SKM-1 (cell line): Measurements from ENCODE around the gene SMARCAL1.

Experiments
- DNase-seq: peaks from one replicate; lab custom pipeline; 2025; ENCODE audit not compliant: unreplicated experiment; lab: John Stamatoyannopoulos, UW

Gene SMARCAL1

DNA sequence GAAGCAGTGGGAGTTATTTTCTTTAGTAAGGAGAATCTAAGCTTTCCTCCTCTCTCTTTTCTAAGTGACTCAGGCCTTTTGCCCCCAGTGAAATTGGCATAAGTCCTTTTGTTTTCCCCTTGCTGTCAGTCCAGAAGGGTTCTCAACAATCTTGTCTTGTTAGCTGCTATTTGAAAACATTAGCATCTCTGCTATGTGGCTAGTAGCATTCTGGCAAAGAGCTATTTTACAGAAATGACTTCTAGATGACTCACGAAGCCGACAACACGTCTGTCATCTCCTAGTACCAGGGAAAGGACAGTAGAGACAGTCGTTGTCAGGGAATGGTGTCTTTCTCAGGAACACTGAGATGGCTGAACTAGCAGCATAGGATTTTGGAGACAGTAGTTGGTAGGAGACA lies 14.7 kb downstream of the SMARCAL1 start:
- no peak for DNase-seq

- DNase-seq, result no peak
These were observed 16.5 kb downstream of the SMARCAL1 start for GRCh38 chr2:216428618-216429350.

DNA sequence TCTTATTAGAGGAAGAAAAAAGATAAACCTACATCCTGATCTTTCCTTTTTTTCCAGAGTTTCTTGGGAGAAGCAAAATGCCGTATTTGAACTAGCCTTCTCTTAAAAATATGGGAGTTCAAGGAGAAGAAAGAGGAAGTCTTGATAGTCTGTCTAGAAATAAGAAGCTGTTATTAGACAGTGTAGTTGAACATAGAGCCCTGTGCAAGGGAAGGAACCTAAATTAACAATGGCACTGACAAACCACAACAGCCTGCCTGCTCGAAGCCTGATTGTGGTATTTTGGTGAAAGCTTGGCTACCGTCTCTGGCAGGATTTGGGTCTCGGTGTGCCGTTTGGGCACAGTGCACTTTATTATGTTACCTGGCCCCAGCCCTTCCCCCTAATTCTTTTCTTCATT lies 17.1 kb downstream of the SMARCAL1 start:
- DNase-seq, result no peak

GRCh38 chr2:216430811-216431530 lies 18.7 kb downstream of the SMARCAL1 start:
- DNase-seq, result no peak

- DNase-seq, result no peak
These were observed 19.2 kb downstream of the SMARCAL1 start for GRCh38 chr2:216431531-216431856.

GRCh38 chr2:216436383-216436782 lies 24.1 kb downstream of the SMARCAL1 start:
- DNase-seq, result no peak

DNA sequence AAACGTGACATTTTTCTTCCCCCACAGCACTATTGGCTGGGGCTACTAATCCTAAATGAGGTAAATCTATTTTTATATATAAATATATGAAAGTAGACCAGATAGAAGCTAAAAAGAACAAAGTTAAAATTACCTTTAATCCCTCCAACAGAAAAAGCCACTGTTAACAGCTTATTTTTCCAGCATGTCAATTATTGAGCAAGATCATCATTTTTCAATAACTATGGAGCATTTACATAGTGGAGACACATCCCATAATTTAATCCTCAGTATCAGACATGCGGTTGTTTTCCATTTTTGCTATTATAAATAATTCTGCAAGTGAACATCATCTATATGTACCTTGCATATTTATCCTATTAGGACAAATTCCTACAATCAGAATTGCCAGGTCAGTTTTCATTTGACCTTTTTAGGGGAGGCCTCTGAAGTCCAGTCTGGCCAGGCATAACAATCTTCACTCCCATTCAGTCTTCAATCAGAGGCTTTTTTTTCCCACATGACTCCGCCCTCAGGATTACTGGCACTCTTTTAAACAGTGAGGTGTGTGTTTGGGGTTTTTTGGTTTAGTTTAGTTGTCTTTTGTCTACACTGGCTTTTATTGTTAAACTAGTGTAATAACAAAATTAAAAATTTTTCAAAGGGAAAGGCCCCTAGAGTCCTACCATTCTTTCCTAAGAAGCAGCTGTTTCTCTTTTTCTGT lies 29.2 kb downstream of the SMARCAL1 start:
- DNase-seq, result no peak

DNA sequence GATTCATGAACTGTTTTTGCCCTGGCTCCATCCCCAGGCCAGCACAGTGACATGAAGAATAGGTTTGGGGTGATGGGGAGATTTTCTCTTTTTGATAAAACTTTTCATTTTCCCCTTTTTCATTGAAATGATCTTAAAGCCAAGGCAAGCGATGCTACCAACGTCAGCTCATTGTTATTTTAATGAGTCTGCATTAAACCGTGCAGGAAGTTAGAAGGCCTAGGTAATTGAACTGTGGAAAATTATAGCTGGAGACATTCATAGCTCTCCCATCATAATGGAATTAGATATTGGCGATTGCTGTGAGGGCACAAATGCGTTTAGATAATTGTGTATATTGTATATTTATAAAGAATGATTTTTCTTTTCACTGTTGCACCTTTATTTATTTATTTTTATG lies 33.2 kb downstream of the SMARCAL1 start:
- DNase-seq, result no peak

GRCh38 chr2:216446343-216446742 lies 34.1 kb downstream of the SMARCAL1 start:
- no peak for DNase-seq

DNA sequence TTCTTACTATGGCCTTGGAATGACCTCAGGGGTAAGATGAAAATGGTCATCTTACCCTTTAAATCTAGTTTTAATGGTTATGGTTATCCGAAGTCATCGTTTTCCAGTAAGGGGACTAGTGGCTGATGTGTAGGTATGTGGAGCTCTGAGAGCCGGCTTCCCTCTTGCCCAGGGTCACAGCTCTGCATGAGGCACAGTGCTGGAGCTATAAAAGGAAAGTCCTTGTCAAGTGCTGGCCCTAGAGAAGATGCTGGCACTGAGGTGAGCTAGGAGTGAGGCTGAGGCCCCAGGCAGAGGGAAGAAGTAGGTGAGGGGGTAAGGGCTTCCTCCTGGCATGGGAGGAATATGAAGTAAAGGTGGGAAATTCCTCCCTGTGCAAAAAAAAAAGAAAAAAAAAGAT lies 35.0 kb downstream of the SMARCAL1 start:
- no peak for DNase-seq

DNA sequence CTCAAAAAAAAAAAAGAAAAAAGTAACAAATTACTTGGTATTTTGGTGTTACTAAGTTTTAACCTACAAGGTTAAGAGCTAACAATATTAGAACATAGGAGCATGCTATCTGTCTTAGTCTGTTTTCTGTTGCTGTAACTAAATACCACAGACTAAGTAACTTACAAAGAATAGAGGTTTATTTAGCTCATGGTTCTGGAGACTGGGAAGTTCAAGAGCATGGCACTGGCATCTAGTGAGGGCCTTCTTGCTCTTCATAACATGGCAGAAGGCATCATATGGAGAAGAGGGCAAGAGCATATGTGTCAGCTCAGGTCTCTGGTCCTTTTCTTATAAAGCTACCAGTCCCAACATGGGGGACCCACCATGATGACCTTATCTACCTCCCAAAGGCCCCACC lies 36.5 kb downstream of the SMARCAL1 start:
- DNase-seq, result no peak

DNA sequence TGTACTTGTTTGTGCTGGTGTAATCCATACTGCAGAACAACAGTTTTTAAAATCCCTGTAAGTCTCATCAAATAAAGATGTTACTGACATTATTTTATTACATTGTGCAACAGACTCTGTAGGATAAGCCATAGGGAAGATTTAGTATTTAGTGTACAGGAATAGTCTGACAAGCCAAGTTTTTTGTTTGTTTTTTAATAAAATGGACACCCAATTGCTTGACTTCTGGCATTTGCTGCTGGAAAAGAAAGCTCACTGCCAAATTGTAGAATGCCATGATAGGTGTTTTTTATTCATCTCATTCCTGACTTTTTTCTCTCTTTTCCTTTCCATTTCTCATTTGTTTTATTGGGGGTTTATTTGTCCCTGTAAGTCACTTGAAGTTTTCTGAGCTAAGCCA lies 38.1 kb downstream of the SMARCAL1 start:
- DNase-seq, result no peak

GRCh38 chr2:216450784-216451183 lies 38.5 kb downstream of the SMARCAL1 start:
- no peak for DNase-seq

GRCh38 chr2:216453955-216454614 lies 41.8 kb downstream of the SMARCAL1 start:
- DNase-seq, result no peak

GRCh38 chr2:216463148-216463547 lies 50.9 kb downstream of the SMARCAL1 start:
- DNase-seq, result no peak

GRCh38 chr2:216464104-216464720 lies 51.9 kb downstream of the SMARCAL1 start:
- no peak for DNase-seq

GRCh38 chr2:216465579-216466195 lies 53.4 kb downstream of the SMARCAL1 start:
- DNase-seq, result no peak

DNA sequence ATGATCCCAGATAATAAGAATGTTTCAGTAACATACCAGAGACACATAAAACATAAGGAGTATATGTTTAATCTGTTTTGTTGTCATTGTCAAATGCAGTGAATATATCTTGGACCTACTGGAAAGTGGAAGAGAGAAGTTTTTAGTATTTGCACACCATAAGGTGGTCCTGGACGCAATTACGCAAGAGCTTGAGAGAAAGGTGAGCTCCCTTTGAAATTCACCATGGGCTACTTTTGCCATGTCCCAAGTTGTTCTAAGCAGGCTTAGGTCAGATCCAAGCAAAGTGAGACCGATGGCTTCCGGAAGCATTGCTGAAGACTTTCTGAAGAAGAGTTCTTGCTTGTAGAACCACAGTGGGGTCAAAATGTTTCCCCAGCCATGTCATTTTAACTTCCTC lies 55.6 kb downstream of the SMARCAL1 start:
- DNase-seq, result no peak

- DNase-seq, result no peak
These were observed 57.4 kb downstream of the SMARCAL1 start for GRCh38 chr2:216469661-216470060.

DNA sequence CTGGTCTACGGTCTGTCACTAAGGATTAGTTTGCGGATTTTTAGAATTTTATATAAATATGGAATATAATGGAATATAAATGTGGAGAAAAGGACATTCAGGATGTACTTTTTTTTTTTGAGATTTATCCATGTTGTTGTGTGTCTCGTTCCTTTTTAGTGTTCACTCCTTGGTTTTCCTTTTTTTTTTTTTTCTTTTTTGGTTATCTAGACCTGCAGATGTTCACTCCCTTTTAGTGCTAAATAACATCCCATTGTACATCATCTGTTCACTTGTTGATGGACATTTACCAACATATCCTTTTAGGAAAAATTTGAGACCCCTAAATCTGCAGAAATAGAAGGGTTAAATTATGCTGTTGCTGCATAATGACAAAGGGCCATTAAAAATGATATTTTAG lies 60.9 kb downstream of the SMARCAL1 start:
- no peak for DNase-seq
